IMR-90 (cell line): ENCODE measurements around the gene STOX1. TPM values are rescaled to one million over a fixed set of nuclear protein-coding genes. Genes with fewer than 3 reads are reported as not detected.

ENCODE experiments used
- ATAC-seq: fragments of 200-7000 bp; cut with Tn5 transposase; 2 replicates; pipeline ENCODE4 v1.9.1; 2020; ENCODE audit warnings: low read depth, mild to moderate bottlenecking, moderate library complexity
- BruUV-seq: library from RNA; stranded (reverse); fragments of 400-500 nt; replicated peaks from 2 replicates; lab custom pipeline; 2021; lab: Mats Ljungman, UMichigan
- CTCF ChIA-PET: fragments of 300-600 bp; formaldehyde crosslinking; extraction: SDS; loops from one replicate; lab custom pipeline; 2021; ENCODE audit warnings: antibody characterized with exemption; lab: Yijun Ruan, JAX
- POLR2A ChIA-PET: fragments of 300-600 bp; sonication (Branson Sonifier 250); formaldehyde crosslinking; loops from one replicate; lab custom pipeline; 2022; ENCODE audit warnings: antibody characterized with exemption; ENCODE audit not compliant: unreplicated experiment; lab: Charles Lee
- DNase-seq: peaks from one replicate; pipeline ENCODE4 v3.0.0; 2013
- H2AFZ ChIP-seq: replicated peaks from 2 replicates; pipeline ENCODE3; 2013; ENCODE audit warnings: low read length, mild to moderate bottlenecking; ENCODE audit not compliant: poor library complexity
- H2AK5ac ChIP-seq: 2 replicates; pipeline ENCODE4 v1.6.1; 2013; ENCODE audit warnings: low read depth, low read length, inconsistent platforms
- H2AK9ac ChIP-seq: replicated peaks from 2 replicates; pipeline ENCODE3; 2013; ENCODE audit warnings: mild to moderate bottlenecking, low read depth, low read length, moderate library complexity; ENCODE audit not compliant: poor library complexity
- H2BK120ac ChIP-seq: 2 replicates; pipeline ENCODE4 v1.6.1; 2013; ENCODE audit warnings: low read depth, low read length, inconsistent platforms
- H2BK15ac ChIP-seq: 3 replicates; pipeline ENCODE4 v1.6.1; 2013; ENCODE audit warnings: low read depth, low read length, inconsistent platforms
- H2BK20ac ChIP-seq: 2 replicates; pipeline ENCODE4 v1.6.1; 2013; ENCODE audit warnings: low read depth, mild to moderate bottlenecking, inconsistent platforms, low read length, moderate library complexity
- H2BK5ac ChIP-seq: 2 replicates; pipeline ENCODE4 v1.6.1; 2013; ENCODE audit warnings: mild to moderate bottlenecking, low read depth, low read length, inconsistent platforms; ENCODE audit not compliant: poor library complexity, severe bottlenecking
- H3K14ac ChIP-seq: replicated peaks from 2 replicates; pipeline ENCODE4 v1.6.1; 2013; ENCODE audit warnings: low read depth, low read length, inconsistent platforms
- H3K18ac ChIP-seq: 2 replicates; pipeline ENCODE4 v1.6.1; 2013; ENCODE audit warnings: low read depth, low read length, control low read depth
- H3K23ac ChIP-seq: 2 replicates; pipeline ENCODE4 v1.6.1; 2013; ENCODE audit warnings: low read depth, low read length, inconsistent platforms
- H3K27ac ChIP-seq: 2 replicates; pipeline ENCODE4 v1.5.1; 2013; ENCODE audit warnings: mild to moderate bottlenecking, control low read depth, low read length; ENCODE audit not compliant: insufficient read depth
- H3K27me3 ChIP-seq: 2 replicates; pipeline ENCODE4 v1.6.1; 2013; ENCODE audit warnings: low read length; ENCODE audit not compliant: control insufficient read depth, insufficient read depth
- H3K36me3 ChIP-seq: 2 replicates; pipeline ENCODE4 v1.6.1; 2013; ENCODE audit warnings: low read length, mixed read lengths; ENCODE audit not compliant: control insufficient read depth, insufficient read depth
- H3K4ac ChIP-seq: 2 replicates; pipeline ENCODE4 v1.6.1; 2013; ENCODE audit warnings: low read depth, low read length, inconsistent platforms
- H3K4me1 ChIP-seq: 2 replicates; pipeline ENCODE4 v1.6.1; 2013; ENCODE audit warnings: low read length, mixed read lengths; ENCODE audit not compliant: control insufficient read depth, insufficient read depth
- H3K4me2 ChIP-seq: 2 replicates; pipeline ENCODE4 v1.6.1; 2013; ENCODE audit warnings: low read depth, mild to moderate bottlenecking, control low read depth, low read length, moderate library complexity
- H3K4me3 ChIP-seq: 2 replicates; pipeline ENCODE4 v1.5.1; 2013; ENCODE audit warnings: low read depth, mild to moderate bottlenecking, control low read depth, low read length, moderate library complexity; ENCODE audit not compliant: insufficient read depth
- H3K56ac ChIP-seq: 2 replicates; pipeline ENCODE4 v1.6.1; 2013; ENCODE audit warnings: low read length, inconsistent platforms; ENCODE audit not compliant: insufficient read depth; ENCODE audit errors: extremely low read depth
- H3K79me1 ChIP-seq, 2 experiments: 2 replicates each; pipeline ENCODE4 v1.6.1; 2013; ENCODE audit warnings: low read length in 2 of 2, inconsistent platforms in 1 of 2, low read depth in 1 of 2
- H3K9ac ChIP-seq: 2 replicates; pipeline ENCODE4 v1.6.1; 2013; ENCODE audit warnings: low read depth, low read length, control low read depth
- H3K9me1 ChIP-seq: 2 replicates; pipeline ENCODE4 v1.6.1; 2013; ENCODE audit warnings: low read length, inconsistent platforms; ENCODE audit not compliant: insufficient read depth
- H3K9me3 ChIP-seq: 2 replicates; pipeline ENCODE4 v1.6.1; 2013; ENCODE audit warnings: low read length; ENCODE audit not compliant: control insufficient read depth, insufficient read depth
- H4K20me1 ChIP-seq: 2 replicates; pipeline ENCODE4 v1.6.1; 2013; ENCODE audit warnings: low read length, inconsistent platforms; ENCODE audit not compliant: insufficient read depth
- H4K5ac ChIP-seq: 2 replicates; pipeline ENCODE4 v1.6.1; 2013; ENCODE audit warnings: mild to moderate bottlenecking, low read depth, low read length, control low read depth
- H4K8ac ChIP-seq, 2 experiments: 2 replicates each; pipeline ENCODE4 v1.6.1; 2013; ENCODE audit warnings: low read depth in 2 of 2, low read length in 2 of 2, control low read depth in 1 of 2, inconsistent platforms in 1 of 2
- H4K91ac ChIP-seq: 2 replicates; pipeline ENCODE4 v1.6.1; 2013; ENCODE audit warnings: low read depth, low read length, inconsistent platforms; ENCODE audit not compliant: insufficient read depth
- BHLHE40 ChIP-seq: fragments of 150-350 bp; IDR thresholded peaks from 2 replicates; pipeline ENCODE4 v1.6.1; 2016; ENCODE audit warnings: mild to moderate bottlenecking, low read depth, low read length
- CHD1 ChIP-seq: IDR thresholded peaks from 2 replicates; pipeline ENCODE4 v1.6.1; 2012; ENCODE audit warnings: low read depth, low read length, improper control_type of control experiment
- CTCF ChIP-seq: conservative IDR thresholded peaks from 2 replicates; pipeline ENCODE4 v1.5.1; 2012; ENCODE audit warnings: mild to moderate bottlenecking, low read depth, low read length, improper control_type of control experiment
- FOS ChIP-seq: fragments of 150-350 bp; IDR thresholded peaks from 2 replicates; pipeline ENCODE4 v1.6.1; 2016; ENCODE audit warnings: low read depth, low read length
- MAZ ChIP-seq: IDR thresholded peaks from 2 replicates; pipeline ENCODE4 v1.6.1; 2012; ENCODE audit warnings: low read depth, mild to moderate bottlenecking, low read length, improper control_type of control experiment, moderate library complexity, borderline replicate concordance
- NFE2L2 ChIP-seq: fragments of 150-350 bp; IDR thresholded peaks from 2 replicates; pipeline ENCODE4 v1.6.1; 2016; ENCODE audit warnings: low read depth, mild to moderate bottlenecking, low read length
- POLR2A ChIP-seq: IDR thresholded peaks from 2 replicates; pipeline ENCODE4 v1.6.1; 2012; ENCODE audit warnings: mild to moderate bottlenecking, low read depth, low read length
- RAD21 ChIP-seq: IDR thresholded peaks from 2 replicates; pipeline ENCODE4 v1.6.1; 2012; ENCODE audit warnings: low read length, improper control_type of control experiment
- RCOR1 ChIP-seq: IDR thresholded peaks from 2 replicates; pipeline ENCODE4 v1.6.1; 2012; ENCODE audit warnings: mild to moderate bottlenecking, low read length, improper control_type of control experiment; ENCODE audit not compliant: insufficient replicate concordance
- RFX5 ChIP-seq: IDR thresholded peaks from 2 replicates; pipeline ENCODE4 v1.8.0; 2012; ENCODE audit warnings: low read depth, mild to moderate bottlenecking, low read length, moderate library complexity
- SMC3 ChIP-seq: fragments of 150-350 bp; IDR thresholded peaks from 2 replicates; pipeline ENCODE4 v1.6.1; 2016; ENCODE audit warnings: low read depth, mild to moderate bottlenecking, antibody characterized with exemption, low read length, moderate library complexity
- WGBS, 2 experiments: methylation state at CpG; one replicate each; pipeline versions ENCODE4 v1.1.5 to v1.1.7; 2013; ENCODE audit warnings: missing lambda C conversion rate in 2 of 2; ENCODE audit not compliant: insufficient read length in 1 of 2; ENCODE audit errors: extremely low coverage in 2 of 2; 5-methylcytosine and 5-hydroxymethylcytosine counted together
- dilution Hi-C: fragments of 300-500 bp; cut with HindIII; formaldehyde crosslinking; loops from one replicate; pipeline ENCODE4 v1.14.3; 2018; ENCODE audit warnings: low sequenced_read_pairs; ENCODE audit not compliant: unreplicated experiment
- in situ Hi-C: fragments of 300-500 bp; cut with MboI; formaldehyde crosslinking; loops from 3 replicates; pipeline ENCODE4 v1.14.3; 2019; ENCODE audit warnings: low sequenced_read_pairs, inconsistent platforms, mixed read lengths
- intact Hi-C: fragments of 100-400 bp; cut with micrococcal nuclease; formaldehyde crosslinking; loops from 2 replicates; pipeline ENCODE4 v1.10.0; 2022
- polyA plus RNA-seq, 3 experiments: library from polyadenylated mRNA; depleted of rRNA; stranded (reverse); fragments of >200 nt; gene quantifications; 2 replicates each; pipeline ENCODE4 v1.2.3, GENCODE V29; 2012; ENCODE audit warnings: low replicate concordance in 1 of 3
- total RNA-seq: library from RNA; depleted of rRNA; stranded (reverse); fragments of >200 nt; gene quantifications from 2 replicates; pipeline ENCODE4 v1.2.3, GENCODE V29; 2012
- TF ChIP-seq, protein P1 (sequence below): fragments of 150-350 bp; IDR thresholded peaks from 2 replicates; pipeline ENCODE4 v1.6.1; 2016; ENCODE audit warnings: low read depth, mild to moderate bottlenecking, low read length, moderate library complexity, borderline replicate concordance
- TF ChIP-seq, protein P2 (sequence below): fragments of 150-350 bp; IDR thresholded peaks from 2 replicates; pipeline ENCODE4 v1.6.1; 2017; ENCODE audit warnings: mild to moderate bottlenecking, antibody characterized with exemption, low read length, low read depth

STOX1 gene
- total and polyA plus RNA-seq, 2 of the 4 experiments (the other 2 are of a cell fraction): 0.03 to 0.18 TPM

GRCh38 chr10:68870061-68870460 is 42.7 kb downstream of the STOX1 start:
- H3K79me1 ChIP-seq: no peaks in the 10 kb centered on the region
- WGBS, 2 experiments: no CpG with 5 or more reads among the region's 2 CpGs
- no peak overlapping the region for H4K91ac ChIP-seq
- H2BK5ac ChIP-seq: no peak overlapping the region
- H3K9me3 ChIP-seq: peaks cover 3% of the 10 kb centered on the region
- H3K36me3 ChIP-seq: no peaks in the 10 kb centered on the region
- no peak overlapping the region for H3K4me2 ChIP-seq
- no peak overlapping the region for H3K14ac ChIP-seq
- H2AFZ ChIP-seq: no peak overlapping the region
- POLR2A ChIA-PET: no interaction called here
- CTCF ChIA-PET: no interaction called here
- no peak overlapping the region for H3K56ac ChIP-seq
- no peak overlapping the region for H3K23ac ChIP-seq
- H3K18ac ChIP-seq: no peak overlapping the region
- no peak overlapping the region for H2AK9ac ChIP-seq
- no peaks in the 10 kb centered on the region for H4K20me1 ChIP-seq
- no peak overlapping the region for H3K27ac ChIP-seq
- no peak overlapping the region for H4K8ac ChIP-seq
- H2BK20ac ChIP-seq: no peak overlapping the region
- intact Hi-C loops (no loop called here), in situ Hi-C loops (no loop called here), dilution Hi-C loops (no loop called here)
- H3K9me1 ChIP-seq: no peaks in the 10 kb centered on the region; the same call in 1 of the 2 replicates
- DNase-seq: no peak
- no peak for ATAC-seq
- H2BK120ac ChIP-seq: no peak overlapping the region
- no peaks in the 10 kb centered on the region for H3K27me3 ChIP-seq
- no peak overlapping the region for H3K9ac ChIP-seq
- no peak overlapping the region for H3K4me3 ChIP-seq
- no peak overlapping the region for H3K4ac ChIP-seq
- H2AK5ac ChIP-seq: no peak overlapping the region
- no peak overlapping the region for H4K5ac ChIP-seq
- H2BK15ac ChIP-seq: no peak overlapping the region
- no TSS peak for BruUV-seq
- H3K4me1 ChIP-seq: peaks cover 4% of the 10 kb centered on the region
- TF ChIP-seq MAZ (no peak), NFE2L2 (no peak), RCOR1 (no peak), POLR2A (no peak), BHLHE40 (no peak), SMC3 (no peak), RFX5 (no peak), FOS (no peak), CTCF (no peak), RAD21 (no peak), CHD1 (no peak)
- TF ChIP-seq, protein P1, sequence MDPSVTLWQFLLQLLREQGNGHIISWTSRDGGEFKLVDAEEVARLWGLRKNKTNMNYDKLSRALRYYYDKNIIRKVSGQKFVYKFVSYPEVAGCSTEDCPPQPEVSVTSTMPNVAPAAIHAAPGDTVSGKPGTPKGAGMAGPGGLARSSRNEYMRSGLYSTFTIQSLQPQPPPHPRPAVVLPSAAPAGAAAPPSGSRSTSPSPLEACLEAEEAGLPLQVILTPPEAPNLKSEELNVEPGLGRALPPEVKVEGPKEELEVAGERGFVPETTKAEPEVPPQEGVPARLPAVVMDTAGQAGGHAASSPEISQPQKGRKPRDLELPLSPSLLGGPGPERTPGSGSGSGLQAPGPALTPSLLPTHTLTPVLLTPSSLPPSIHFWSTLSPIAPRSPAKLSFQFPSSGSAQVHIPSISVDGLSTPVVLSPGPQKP: no peak
- TF ChIP-seq, protein P2, sequence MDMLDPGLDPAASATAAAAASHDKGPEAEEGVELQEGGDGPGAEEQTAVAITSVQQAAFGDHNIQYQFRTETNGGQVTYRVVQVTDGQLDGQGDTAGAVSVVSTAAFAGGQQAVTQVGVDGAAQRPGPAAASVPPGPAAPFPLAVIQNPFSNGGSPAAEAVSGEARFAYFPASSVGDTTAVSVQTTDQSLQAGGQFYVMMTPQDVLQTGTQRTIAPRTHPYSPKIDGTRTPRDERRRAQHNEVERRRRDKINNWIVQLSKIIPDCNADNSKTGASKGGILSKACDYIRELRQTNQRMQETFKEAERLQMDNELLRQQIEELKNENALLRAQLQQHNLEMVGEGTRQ: no peak
